ENCODE results near the gene ANKZF1. TPM values are rescaled to one million over a fixed set of nuclear protein-coding genes. Genes with fewer than 3 reads are reported as not detected.

Gene ANKZF1
- 12.5 to 17.3 TPM (median 15.3 TPM) in 5 replicates for total RNA-seq (2022; extraction: Qiagen RNA extraction)

GRCh38 chr2:219229305-219230058 lies at the start of gene ANKZF1, which contains the start of gene ATG9A:
Gene ANKZF1 (plus strand): TSS chr2:219229806. CDS start chr2:219230258, 452 bp downstream.
Gene ATG9A (minus strand): TSS chr2:219229636. CDS start chr2:219228024, 1,612 bp downstream.

GRCh38 chr2:219206328-219207133 lies 23.1 kb upstream of the ANKZF1 start, which contains the start of gene ZFAND2B:
Gene ZFAND2B (plus strand): TSS chr2:219206782. CDS start chr2:219206988, 206 bp downstream.

GRCh38 chr2:219218732-219219701 lies 10.6 kb upstream of the ANKZF1 start, which contains the start of gene ABCB6:
Gene ABCB6 (minus strand): TSS chr2:219218958. CDS start chr2:219218673, 285 bp downstream.

GRCh38 chr2:219245148-219245898 lies 15.7 kb downstream of the ANKZF1 start, which contains the start of the genes GLB1L and STK16:
Gene GLB1L (minus strand): TSS chr2:219245444. CDS start chr2:219243573, 1,871 bp downstream.
Gene STK16 (plus strand): TSS chr2:219245479. CDS start chr2:219246000, 521 bp downstream.

DNA sequence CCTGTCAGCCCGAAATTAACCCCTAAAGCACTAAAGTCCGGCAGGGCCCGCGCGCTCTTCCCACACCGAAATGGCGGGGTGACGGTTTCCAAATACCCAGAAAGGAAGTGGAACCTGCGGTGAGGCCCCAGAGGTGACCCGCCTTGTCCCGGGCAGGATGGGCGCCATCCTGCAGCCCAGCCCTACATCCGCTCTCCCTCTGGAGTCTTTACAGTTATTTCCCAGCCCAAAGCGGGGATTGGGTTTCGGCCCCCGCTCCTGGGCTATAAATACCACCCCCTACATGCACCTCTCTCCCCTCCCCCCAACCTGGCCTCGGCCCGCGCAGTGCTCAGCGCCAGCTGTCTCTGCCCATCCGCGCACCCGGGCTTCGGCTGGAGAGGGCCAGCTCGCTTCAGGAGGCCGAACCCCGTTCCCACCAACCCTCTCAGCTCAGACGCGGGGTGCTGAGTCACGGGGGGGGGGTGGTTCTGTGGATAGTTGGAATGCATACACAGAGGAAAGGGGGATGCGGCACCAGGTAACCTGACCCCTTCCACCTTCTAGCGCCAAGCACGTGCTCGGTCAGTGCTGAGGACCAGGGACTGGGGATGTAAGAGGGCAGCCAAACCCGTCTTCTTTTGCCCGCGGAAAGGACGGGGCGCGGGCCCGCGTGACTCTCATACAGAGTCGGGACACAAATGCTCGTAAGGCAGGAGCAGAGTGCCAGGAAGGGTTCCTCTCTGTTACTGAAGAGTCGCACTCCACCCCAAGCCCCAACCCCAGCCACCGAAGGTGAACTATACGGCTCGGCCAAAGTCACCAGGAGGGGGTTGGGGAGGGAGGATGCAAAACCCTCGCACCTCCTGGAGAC lies 23.5 kb downstream of the ANKZF1 start, which contains the start of gene TUBA4B:
TUBA4B (plus strand) TSS at position 344 of the 853 bp plus-strand sequence; CDS start at position 509, 165 bp downstream.

DNA sequence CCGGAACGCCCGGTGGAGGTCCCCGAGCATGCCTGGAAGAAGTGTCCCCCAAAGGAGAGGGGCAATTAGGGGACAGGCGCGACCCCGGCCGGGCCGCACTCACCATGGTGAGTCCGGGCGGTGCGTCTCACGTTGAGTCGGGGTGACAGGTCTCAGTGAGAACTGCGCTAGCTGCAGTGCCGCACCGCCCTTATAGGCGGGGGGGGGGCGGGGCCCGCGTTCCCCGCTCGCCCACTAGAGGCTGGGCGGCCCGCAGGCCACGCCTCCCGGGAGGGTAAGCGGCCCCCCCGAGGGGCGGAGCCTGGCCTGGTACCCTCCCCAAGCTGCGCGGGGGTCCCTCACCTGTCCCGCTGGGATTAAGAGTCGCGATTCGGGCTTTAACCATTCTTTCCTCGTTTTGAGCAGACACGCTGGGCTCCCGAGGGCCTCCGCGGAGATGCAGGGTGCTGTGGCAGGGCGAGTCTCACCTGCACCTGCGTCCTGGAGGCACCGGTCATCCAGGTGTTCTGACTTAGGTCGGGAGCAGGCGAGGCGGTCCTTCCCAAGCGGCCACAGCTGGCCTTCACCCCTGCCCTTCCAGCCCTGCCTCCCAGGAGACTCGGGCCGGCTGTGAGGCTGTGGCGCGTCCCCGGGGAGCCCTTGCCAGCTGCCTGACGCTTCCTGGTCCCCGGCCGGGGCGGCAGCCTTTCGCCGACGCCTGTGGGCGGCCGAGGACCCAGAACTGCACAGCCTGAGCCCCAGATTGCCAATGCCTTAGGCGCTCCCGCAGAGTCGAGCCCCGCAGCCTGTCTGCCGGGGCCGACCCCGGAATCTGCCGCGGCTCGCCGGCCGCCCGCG lies 24.4 kb downstream of the ANKZF1 start, which contains the start of gene TUBA4A:
TUBA4A (minus strand) TSS at position 166 of the 837 bp plus-strand sequence; CDS start at position 106, 60 bp downstream.

GRCh38 chr2:219279151-219279915 lies 49.7 kb downstream of the ANKZF1 start, which contains the start of gene DNAJB2:
Gene DNAJB2 (plus strand): TSS chr2:219279366. CDS start chr2:219279834, 468 bp downstream.

Other genes starting within 250 kb of the ANKZF1 start
- gene FEV, start 244.6 kb upstream of the ANKZF1 start, total RNA-seq (2022; extraction: Qiagen RNA extraction), result not detected in 5 replicates
- 0.10 to 0.25 TPM in 2 of 5 replicates, not detected in the others for gene CRYBA2, start 236.4 kb upstream of the ANKZF1 start, total RNA-seq (2022; extraction: Qiagen RNA extraction)
- gene CFAP65, start 188.3 kb upstream of the ANKZF1 start, total RNA-seq (2022; extraction: Qiagen RNA extraction), result 0.11 to 0.32 TPM (median 0.17 TPM) in 5 replicates
- gene IHH, start 168.9 kb upstream of the ANKZF1 start, total RNA-seq (2022; extraction: Qiagen RNA extraction), result 0.28 to 0.88 TPM (median 0.74 TPM) in 5 replicates
- gene NHEJ1, start 69.0 kb upstream of the ANKZF1 start, total RNA-seq (2022; extraction: Qiagen RNA extraction), result 15.2 to 19.0 TPM (median 16.9 TPM) in 5 replicates
- gene SLC23A3, start 59.8 kb upstream of the ANKZF1 start, total RNA-seq (2022; extraction: Qiagen RNA extraction), result 0.13 to 0.63 TPM (median 0.41 TPM) in 5 replicates
- 39.9 to 49.9 TPM (median 47.1 TPM) in 5 replicates for gene CNPPD1, start 52.9 kb upstream of the ANKZF1 start, total RNA-seq (2022; extraction: Qiagen RNA extraction)
- gene RETREG2, start 51.5 kb upstream of the ANKZF1 start, total RNA-seq (2022; extraction: Qiagen RNA extraction), result 65.5 to 83.4 TPM (median 79.7 TPM) in 5 replicates
- 16.7 to 21.2 TPM (median 20.2 TPM) in 5 replicates for gene ZFAND2B, start 23.0 kb upstream of the ANKZF1 start, total RNA-seq (2022; extraction: Qiagen RNA extraction)
- 21.3 to 30.4 TPM (median 27.3 TPM) in 5 replicates for gene ABCB6, start 10.8 kb upstream of the ANKZF1 start, total RNA-seq (2022; extraction: Qiagen RNA extraction)
- gene ATG9A, start 170 bp upstream of the ANKZF1 start, total RNA-seq (2022; extraction: Qiagen RNA extraction), result 39.3 to 45.7 TPM (median 44.4 TPM) in 5 replicates
- gene GLB1L, start 15.6 kb downstream of the ANKZF1 start, total RNA-seq (2022; extraction: Qiagen RNA extraction), result 5.7 to 6.4 TPM (median 5.8 TPM) in 5 replicates
- gene STK16, start 15.7 kb downstream of the ANKZF1 start, total RNA-seq (2022; extraction: Qiagen RNA extraction), result 27.6 to 31.6 TPM (median 29.1 TPM) in 5 replicates
- gene TUBA4B, start 23.4 kb downstream of the ANKZF1 start, total RNA-seq (2022; extraction: Qiagen RNA extraction), result 0.10 to 0.32 TPM (median 0.12 TPM) in 5 replicates
- gene TUBA4A, start 24.1 kb downstream of the ANKZF1 start, total RNA-seq (2022; extraction: Qiagen RNA extraction), result 225 to 347 TPM (median 253 TPM) in 5 replicates
- gene DNAJB2, start 49.6 kb downstream of the ANKZF1 start, total RNA-seq (2022; extraction: Qiagen RNA extraction), result 32.4 to 37.7 TPM (median 36.7 TPM) in 5 replicates
- gene PTPRN, start 79.6 kb downstream of the ANKZF1 start, total RNA-seq (2022; extraction: Qiagen RNA extraction), result 0.95 to 1.5 TPM (median 1.3 TPM) in 5 replicates
- not detected in 5 replicates for gene RESP18, start 102.9 kb downstream of the ANKZF1 start, total RNA-seq (2022; extraction: Qiagen RNA extraction)
- gene DNPEP, start 158.1 kb downstream of the ANKZF1 start, total RNA-seq (2022; extraction: Qiagen RNA extraction), result 56.8 to 62.2 TPM (median 60.4 TPM) in 5 replicates
- 0.14 to 0.69 TPM (median 0.27 TPM) in 5 replicates for gene DES, start 188.6 kb downstream of the ANKZF1 start, total RNA-seq (2022; extraction: Qiagen RNA extraction)
- gene SPEG, start 205.0 kb downstream of the ANKZF1 start, total RNA-seq (2022; extraction: Qiagen RNA extraction), result 6.5 to 11.6 TPM (median 9.6 TPM) in 5 replicates

Data from A549 treated with AZD2906 at 1 μM for 4 hours (cell line).